ENCODE measurements around the gene GSTT4.
"Not testable (repeated sequence)": the region's sequence is repeated elsewhere in the genome, so short reads cannot be mapped to it uniquely, and the experiment has no call there.

DNA sequence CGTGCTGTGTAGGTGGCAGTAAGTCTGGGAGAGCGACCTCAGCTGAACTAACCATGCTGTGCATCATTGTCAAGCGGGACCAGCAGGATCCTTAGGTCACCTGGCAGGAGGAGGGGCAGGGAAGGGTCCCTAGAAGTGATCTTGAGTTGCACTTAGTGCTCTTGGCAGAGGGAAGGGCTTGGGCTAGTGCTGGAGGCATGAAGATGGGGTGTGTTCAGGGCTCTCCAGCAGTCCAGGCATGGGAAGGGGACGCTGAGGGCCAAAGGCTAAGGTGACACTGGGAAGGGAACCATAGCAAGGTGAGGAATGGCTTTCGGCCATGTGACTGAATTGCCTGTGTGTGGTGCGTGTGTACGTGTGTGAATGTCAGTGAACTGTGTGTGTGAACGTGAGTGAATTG lies 19.2 kb downstream of the GSTT4 start:
- TF ChIP-seq, protein P1, sequence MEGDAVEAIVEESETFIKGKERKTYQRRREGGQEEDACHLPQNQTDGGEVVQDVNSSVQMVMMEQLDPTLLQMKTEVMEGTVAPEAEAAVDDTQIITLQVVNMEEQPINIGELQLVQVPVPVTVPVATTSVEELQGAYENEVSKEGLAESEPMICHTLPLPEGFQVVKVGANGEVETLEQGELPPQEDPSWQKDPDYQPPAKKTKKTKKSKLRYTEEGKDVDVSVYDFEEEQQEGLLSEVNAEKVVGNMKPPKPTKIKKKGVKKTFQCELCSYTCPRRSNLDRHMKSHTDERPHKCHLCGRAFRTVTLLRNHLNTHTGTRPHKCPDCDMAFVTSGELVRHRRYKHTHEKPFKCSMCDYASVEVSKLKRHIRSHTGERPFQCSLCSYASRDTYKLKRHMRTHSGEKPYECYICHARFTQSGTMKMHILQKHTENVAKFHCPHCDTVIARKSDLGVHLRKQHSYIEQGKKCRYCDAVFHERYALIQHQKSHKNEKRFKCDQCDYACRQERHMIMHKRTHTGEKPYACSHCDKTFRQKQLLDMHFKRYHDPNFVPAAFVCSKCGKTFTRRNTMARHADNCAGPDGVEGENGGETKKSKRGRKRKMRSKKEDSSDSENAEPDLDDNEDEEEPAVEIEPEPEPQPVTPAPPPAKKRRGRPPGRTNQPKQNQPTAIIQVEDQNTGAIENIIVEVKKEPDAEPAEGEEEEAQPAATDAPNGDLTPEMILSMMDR (IDR thresholded peaks at IDR 0.05) = not testable (repeated sequence)
- TF ChIP-seq POLR2AphosphoS5, POLR2A (IDR thresholded peaks at IDR 0.05): not testable (repeated sequence)
